Measurements from ENCODE around the gene SRBD1. TPM values are rescaled to one million over a fixed set of nuclear protein-coding genes. Genes with fewer than 3 reads are reported as not detected.

The SRBD1 gene
- total RNA-seq, 2 experiments from 2014 or later, result 17.6 to 22.2 TPM

DNA sequence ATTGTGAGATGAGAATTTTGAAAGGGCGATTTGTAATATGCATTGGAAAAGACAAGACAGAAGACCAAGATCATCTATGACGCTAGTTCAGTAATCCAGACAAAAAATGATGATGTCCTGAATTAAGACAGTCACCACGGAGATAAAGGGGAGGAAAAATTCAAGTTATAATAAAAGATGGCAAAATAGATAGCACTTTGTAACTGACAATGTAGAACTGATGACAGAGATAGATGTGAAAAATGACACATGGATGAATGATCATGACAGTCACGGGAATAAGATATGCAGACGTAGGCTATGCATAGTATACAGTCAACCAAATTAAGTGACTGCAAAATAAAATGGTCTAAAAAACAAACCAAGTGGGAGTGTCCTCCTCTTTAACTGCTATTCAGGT is 59.2 kb downstream of the SRBD1 start:
- no peaks in the 10 kb centered on the region for H3K9me3 Mint-ChIP-seq (ENCODE audit: low read depth)
- peaks cover 37% of the 10 kb centered on the region for H3K4me1 Mint-ChIP-seq
- H3K36me3 Mint-ChIP-seq, result peaks cover 50% of the 10 kb centered on the region
- ATAC-seq (no peak), DNase-seq (no peak)
- H3K4me3 Mint-ChIP-seq, result no peak overlapping the region
- H3K27ac Mint-ChIP-seq, result no peak overlapping the region
- no peaks in the 10 kb centered on the region for H3K27me3 Mint-ChIP-seq
- CTCF ChIA-PET, result no interaction called here

- H3K4me3 Mint-ChIP-seq, result no peak overlapping the region
- H3K27ac Mint-ChIP-seq, result no peak overlapping the region
- peaks cover 61% of the 10 kb centered on the region for H3K36me3 Mint-ChIP-seq
- CTCF ChIA-PET, result no interaction called here
- ATAC-seq (no peak), DNase-seq (no peak)
- no peaks in the 10 kb centered on the region for H3K27me3 Mint-ChIP-seq
- H3K4me1 Mint-ChIP-seq, result peaks cover 5% of the 10 kb centered on the region
- H3K9me3 Mint-ChIP-seq (ENCODE audit: low read depth), result peaks cover 6% of the 10 kb centered on the region
Measured at GRCh38 chr2:45545943-45546342, 65.1 kb downstream of the SRBD1 start.

GRCh38 chr2:45543257-45543656 is 67.8 kb downstream of the SRBD1 start:
- CTCF ChIA-PET, result no interaction called here
- no peak overlapping the region for H3K4me3 Mint-ChIP-seq
- no peak for ATAC-seq
- no peaks in the 10 kb centered on the region for H3K4me1 Mint-ChIP-seq
- H3K36me3 Mint-ChIP-seq, result peaks cover 60% of the 10 kb centered on the region
- no peaks in the 10 kb centered on the region for H3K27me3 Mint-ChIP-seq
- DNase-seq, result no peak
- no peak overlapping the region for H3K27ac Mint-ChIP-seq
- peaks cover 6% of the 10 kb centered on the region for H3K9me3 Mint-ChIP-seq (ENCODE audit: low read depth)

DNA sequence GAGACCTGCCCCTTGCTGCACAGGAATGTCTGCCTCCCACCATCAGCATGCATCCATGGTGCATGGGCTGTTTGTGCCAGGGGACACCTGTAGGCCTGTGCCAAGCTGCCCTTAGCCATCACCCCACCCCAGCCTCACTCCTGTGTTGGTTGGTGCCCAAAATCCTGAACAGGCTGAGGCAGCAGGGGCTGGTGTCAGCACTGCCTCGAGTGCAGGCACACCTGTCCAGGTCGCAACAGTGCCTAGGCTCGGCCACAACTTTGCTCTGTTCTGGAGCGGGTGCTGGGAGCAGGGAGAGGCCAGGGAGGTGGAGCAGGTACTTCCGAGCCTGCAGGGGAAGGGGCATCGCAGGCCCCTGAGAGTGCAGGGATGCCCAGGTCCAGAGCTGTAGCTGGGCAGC is 69.1 kb downstream of the SRBD1 start:
- H3K9me3 Mint-ChIP-seq (ENCODE audit: low read depth), result peaks cover 6% of the 10 kb centered on the region
- no peaks in the 10 kb centered on the region for H3K27me3 Mint-ChIP-seq
- CTCF ChIA-PET, result no interaction called here
- no peak overlapping the region for H3K27ac Mint-ChIP-seq
- ATAC-seq (no peak), DNase-seq (no peak)
- H3K36me3 Mint-ChIP-seq, result peaks cover 69% of the 10 kb centered on the region
- no peak overlapping the region for H3K4me3 Mint-ChIP-seq
- no peaks in the 10 kb centered on the region for H3K4me1 Mint-ChIP-seq

DNA sequence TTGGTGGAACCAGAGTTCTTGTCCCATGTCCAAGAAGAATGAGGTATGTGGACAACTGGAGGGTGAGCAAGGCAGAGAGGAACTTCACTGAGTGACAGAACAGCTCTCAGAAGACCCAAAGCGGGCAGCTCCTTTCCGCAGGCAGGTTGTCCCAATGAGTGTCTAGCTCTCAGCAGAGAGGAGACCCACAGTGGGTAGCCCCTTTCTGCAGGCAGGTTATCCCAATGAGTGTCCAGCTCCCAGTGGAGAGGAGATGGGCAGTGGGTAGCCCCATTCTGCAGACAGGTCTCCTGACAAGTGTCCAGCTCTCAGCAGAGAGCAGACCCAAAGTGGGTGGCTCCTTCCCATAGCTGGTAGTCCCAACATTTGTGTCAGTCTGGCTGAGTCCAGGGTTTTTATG is 69.6 kb downstream of the SRBD1 start:
- Mint-ChIP-seq H3K27me3 (no peaks in the 10 kb centered on the region), H3K27ac (no peak overlapping the region), H3K4me1 (no peaks in the 10 kb centered on the region), H3K4me3 (no peak overlapping the region), H3K36me3 (peaks cover 70% of the 10 kb centered on the region), H3K9me3 (ENCODE audit: low read depth) (peaks cover 6% of the 10 kb centered on the region)
- ATAC-seq (no peak), DNase-seq (no peak)
- CTCF ChIA-PET, result no interaction called here

GRCh38 chr2:45540942-45541341 is 70.1 kb downstream of the SRBD1 start:
- no peaks in the 10 kb centered on the region for H3K27me3 Mint-ChIP-seq
- H3K36me3 Mint-ChIP-seq, result peaks cover 66% of the 10 kb centered on the region
- DNase-seq, result no peak
- CTCF ChIA-PET, result no interaction called here
- ATAC-seq, result no peak
- peaks cover 6% of the 10 kb centered on the region for H3K9me3 Mint-ChIP-seq (ENCODE audit: low read depth)
- H3K4me1 Mint-ChIP-seq, result no peaks in the 10 kb centered on the region
- H3K4me3 Mint-ChIP-seq, result no peak overlapping the region
- H3K27ac Mint-ChIP-seq, result no peak overlapping the region

DNA sequence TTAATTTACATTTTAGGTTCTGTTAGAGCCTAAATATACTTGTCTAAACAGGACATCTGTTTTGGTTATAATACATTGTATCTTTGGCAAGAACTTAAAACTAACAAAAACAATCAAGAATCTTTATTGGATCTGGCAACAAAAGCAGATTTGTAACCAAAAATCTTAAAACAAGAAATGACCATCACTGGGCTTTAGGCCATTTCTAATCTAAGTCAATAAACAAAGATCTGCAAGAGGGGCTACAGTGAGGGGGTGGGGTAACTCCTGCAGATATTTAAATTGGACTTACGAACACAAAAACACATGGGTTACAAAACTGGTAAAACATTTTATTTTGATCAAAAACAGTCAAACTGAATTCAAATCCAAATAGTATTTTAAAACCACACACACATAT is 77.3 kb downstream of the SRBD1 start:
- no peak for DNase-seq
- ATAC-seq, result no peak
- H3K27ac Mint-ChIP-seq, result no peak overlapping the region
- H3K27me3 Mint-ChIP-seq, result no peaks in the 10 kb centered on the region
- H3K36me3 Mint-ChIP-seq, result peaks cover 33% of the 10 kb centered on the region
- CTCF ChIA-PET, result no interaction called here
- no peaks in the 10 kb centered on the region for H3K9me3 Mint-ChIP-seq (ENCODE audit: low read depth)
- no peak overlapping the region for H3K4me3 Mint-ChIP-seq
- no peaks in the 10 kb centered on the region for H3K4me1 Mint-ChIP-seq

- CTCF ChIA-PET, result interaction anchor here (1.1 kb wide), 1 partner anchor 17 kb away, joined by 3 read pairs; no protein-coding TSS in a partner anchor
Measured at GRCh38 chr2:45532181-45532580, 78.9 kb downstream of the SRBD1 start.

GRCh38 chr2:45524016-45524415 is 87.1 kb downstream of the SRBD1 start:
- Mint-ChIP-seq H3K36me3 (peaks cover 43% of the 10 kb centered on the region), H3K9me3 (ENCODE audit: low read depth) (peaks cover 11% of the 10 kb centered on the region), H3K4me3 (no peak overlapping the region), H3K4me1 (no peaks in the 10 kb centered on the region), H3K27ac (no peak overlapping the region), H3K27me3 (no peaks in the 10 kb centered on the region)
- ATAC-seq, result no peak
- CTCF ChIA-PET, result no interaction called here
- DNase-seq, result no peak

More at GRCh38 chr2:45532181-45532580, 78.9 kb downstream of the SRBD1 start:
- Mint-ChIP-seq H3K27me3 (no peaks in the 10 kb centered on the region), H3K4me1 (no peaks in the 10 kb centered on the region), H3K36me3 (peaks cover 29% of the 10 kb centered on the region), H3K9me3 (ENCODE audit: low read depth) (no peaks in the 10 kb centered on the region), H3K27ac (no peak overlapping the region), H3K4me3 (no peak overlapping the region)
- DNase-seq (no peak), ATAC-seq (no peak)

DNA sequence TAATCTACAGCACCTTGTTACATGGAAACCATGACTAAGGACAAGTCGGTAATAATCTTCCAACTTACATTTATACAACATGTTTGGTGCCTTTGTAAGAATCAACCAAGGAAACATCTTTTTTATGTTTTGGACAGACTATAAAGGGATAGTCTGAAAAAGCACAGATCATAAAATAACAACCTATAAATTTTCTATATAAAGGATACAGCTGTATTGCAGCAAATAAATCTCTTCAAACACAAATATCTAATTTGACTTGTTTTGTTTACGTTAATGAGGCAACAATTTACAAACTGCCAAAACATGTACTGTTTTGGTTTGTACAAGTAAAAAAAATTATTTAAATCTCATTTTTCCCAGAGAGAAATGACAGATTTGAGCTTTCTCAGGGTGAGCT is 92.5 kb downstream of the SRBD1 start:
- CTCF ChIA-PET, result interaction anchor here (0.7 to 1.0 kb wide), 2 partner anchors 24 to 72 kb away, joined by 3 read pairs; no protein-coding TSS in a partner anchor
- no peaks in the 10 kb centered on the region for H3K27me3 Mint-ChIP-seq
- no peaks in the 10 kb centered on the region for H3K4me1 Mint-ChIP-seq
- H3K4me3 Mint-ChIP-seq, result no peak overlapping the region
- H3K9me3 Mint-ChIP-seq (ENCODE audit: low read depth), result peaks cover 3% of the 10 kb centered on the region
- DNase-seq (no peak), ATAC-seq (no peak)
- peaks cover 17% of the 10 kb centered on the region for H3K36me3 Mint-ChIP-seq
- H3K27ac Mint-ChIP-seq, result no peak overlapping the region

DNA sequence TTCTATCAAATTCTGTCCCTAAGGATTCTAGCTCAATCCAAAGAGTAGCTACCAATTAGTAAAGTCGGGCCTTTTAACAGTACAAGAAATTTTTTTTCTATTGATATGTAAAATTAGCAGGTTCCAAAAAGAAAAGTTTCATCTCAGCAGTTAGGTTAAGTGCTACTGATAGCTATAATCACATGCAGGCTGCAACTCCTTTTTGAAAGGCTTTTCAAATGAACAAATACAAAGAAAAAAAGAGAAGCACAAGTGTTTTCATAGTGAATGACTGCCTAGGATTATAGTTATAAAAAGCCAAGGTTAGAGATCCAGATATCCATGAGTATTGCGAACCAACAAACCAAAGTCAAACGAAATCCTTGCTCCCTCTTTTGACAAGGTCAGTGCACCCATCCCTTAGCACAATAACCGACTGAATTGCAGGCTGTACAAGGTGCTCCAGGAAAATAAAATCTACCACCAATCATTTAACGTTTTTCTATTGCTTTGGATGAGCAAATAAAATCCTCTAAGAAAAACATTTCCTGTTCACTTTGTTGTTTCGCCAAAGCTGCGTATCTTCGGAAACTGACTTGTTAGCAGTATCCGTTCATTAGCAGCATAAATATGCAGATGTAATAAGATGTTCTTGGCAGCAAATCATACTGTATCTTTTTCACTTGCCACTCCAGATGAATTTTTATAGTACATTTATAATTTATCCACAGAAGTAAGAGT is 100.2 kb downstream of the SRBD1 start:
- ATAC-seq (no peak), DNase-seq (no peak)
- H3K4me1 Mint-ChIP-seq, result no peaks in the 10 kb centered on the region
- H3K9me3 Mint-ChIP-seq (ENCODE audit: low read depth), result no peaks in the 10 kb centered on the region
- no peaks in the 10 kb centered on the region for H3K27me3 Mint-ChIP-seq
- no peak overlapping the region for H3K27ac Mint-ChIP-seq
- no peak overlapping the region for H3K4me3 Mint-ChIP-seq
- CTCF ChIA-PET, result no interaction called here
- H3K36me3 Mint-ChIP-seq, result peaks cover 9% of the 10 kb centered on the region

- ATAC-seq (no peak), DNase-seq (no peak)
- Mint-ChIP-seq H3K27me3 (no peaks in the 10 kb centered on the region), H3K27ac (no peak overlapping the region), H3K9me3 (ENCODE audit: low read depth) (peaks cover 3% of the 10 kb centered on the region), H3K4me3 (no peak overlapping the region), H3K4me1 (no peaks in the 10 kb centered on the region), H3K36me3 (peaks cover 17% of the 10 kb centered on the region)
- CTCF ChIA-PET, result interaction anchor here (1.0 kb wide), 1 partner anchor 12 kb away, joined by 3 read pairs; no protein-coding TSS in a partner anchor
Measured at GRCh38 chr2:45506756-45507155, 104.3 kb downstream of the SRBD1 start.

DNA sequence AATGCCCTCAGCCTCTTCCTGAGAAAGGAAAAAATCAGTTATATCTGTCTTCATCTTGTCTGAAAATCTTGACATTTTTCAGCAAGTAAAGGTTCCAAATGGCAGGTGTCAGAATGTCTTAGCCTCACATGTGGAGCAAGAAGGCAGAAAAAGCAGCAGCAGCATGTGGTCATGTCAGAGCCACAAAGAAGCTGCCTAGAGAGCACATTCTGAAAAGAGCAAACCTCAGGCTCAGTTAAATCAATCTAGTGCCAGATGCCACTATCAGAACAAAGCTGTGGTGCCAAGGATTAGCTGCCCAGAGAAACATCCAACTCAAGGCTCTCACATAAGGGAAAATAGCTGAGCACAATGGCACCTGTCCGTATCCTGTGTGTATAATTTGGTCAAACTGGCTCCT is 105.9 kb downstream of the SRBD1 start:
- CTCF ChIA-PET, result interaction anchor here (1.1 kb wide), 1 partner anchor 11 kb away, joined by 6 read pairs; no protein-coding TSS in a partner anchor
- Mint-ChIP-seq H3K27me3 (no peaks in the 10 kb centered on the region), H3K4me3 (no peak overlapping the region), H3K4me1 (no peaks in the 10 kb centered on the region), H3K27ac (no peak overlapping the region), H3K36me3 (peaks cover 23% of the 10 kb centered on the region), H3K9me3 (ENCODE audit: low read depth) (peaks cover 6% of the 10 kb centered on the region)
- no peak for DNase-seq
- ATAC-seq, result no peak

DNA sequence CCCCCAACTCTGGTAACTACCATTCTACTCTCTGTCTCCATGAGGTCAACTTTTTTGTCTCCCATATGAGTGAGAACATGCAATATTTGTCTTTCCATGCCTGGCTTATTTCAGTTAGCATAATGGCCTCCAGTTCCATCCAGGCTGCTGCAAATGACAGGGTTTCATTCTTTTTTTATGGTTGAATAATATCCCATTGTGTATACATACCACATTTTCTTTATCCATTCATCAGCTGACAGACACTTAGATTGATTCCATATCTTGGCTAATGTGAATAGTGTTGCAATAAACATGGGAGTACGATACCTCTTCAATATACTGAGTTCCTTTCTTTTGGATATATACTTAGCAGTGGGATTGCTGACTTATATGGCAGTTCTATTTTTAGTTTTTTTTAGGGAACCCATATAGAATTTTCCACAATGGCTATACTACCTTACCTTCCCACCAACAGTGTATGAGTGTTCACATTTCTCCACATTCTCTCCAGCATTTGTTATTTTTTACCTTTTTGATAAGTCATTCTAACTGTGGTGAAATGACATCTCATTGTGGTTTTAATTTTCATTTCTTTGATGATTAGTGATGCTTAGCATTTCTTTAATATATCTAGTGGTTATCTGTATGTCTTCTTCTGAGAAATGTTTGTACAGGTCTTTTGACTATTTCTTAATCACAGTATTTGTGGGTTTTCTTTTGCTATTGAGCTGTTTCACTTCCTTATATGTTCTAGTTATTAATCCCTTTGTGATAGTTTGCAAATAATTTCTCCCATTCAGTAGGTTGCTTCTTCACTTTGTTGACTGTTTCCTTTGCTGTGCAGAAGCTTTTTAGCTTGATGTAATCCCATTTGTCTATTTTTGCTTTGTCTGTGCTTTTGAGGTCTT is 112.2 kb downstream of the SRBD1 start:
- Mint-ChIP-seq H3K27me3 (no peaks in the 10 kb centered on the region), H3K36me3 (peaks cover 27% of the 10 kb centered on the region), H3K27ac (no peak overlapping the region), H3K4me1 (peaks cover 35% of the 10 kb centered on the region), H3K4me3 (no peak overlapping the region), H3K9me3 (ENCODE audit: low read depth) (peaks cover 6% of the 10 kb centered on the region)
- ATAC-seq (no peak), DNase-seq (no peak)
- CTCF ChIA-PET, result no interaction called here

Measured in activated CD8-positive, alpha-beta memory T cell treated with anti-CD3 and anti-CD28 coated beads, Interleukin-2, amount 10 ng/mL, durations not matched to agents 7 days and 5 days (primary cell).